LNCaP clone FGC (cell line): Measurements from ENCODE around the gene PCGF3.

Experiments
- DNase-seq: peaks from one replicate; pipeline ENCODE4 v3.0.0-alpha.2; 2011; ENCODE audit warnings: low read depth
- H3K4me3 ChIP-seq: 2 replicates; pipeline ENCODE4 v1.5.1; 2011; ENCODE audit warnings: mild to moderate bottlenecking, low read depth, low read length, control low read depth
- CTCF ChIP-seq: IDR thresholded peaks from 2 replicates; pipeline ENCODE4 v1.5.1; 2012; ENCODE audit warnings: mild to moderate bottlenecking; ENCODE audit not compliant: control insufficient read depth, insufficient read depth; ENCODE audit errors: extremely low read depth

Gene PCGF3

GRCh38 chr4:743463-744211 lies 38.0 kb downstream of the PCGF3 start:
- no peak overlapping the region for H3K4me3 ChIP-seq
- no peak for TF ChIP-seq CTCF
- no peak for DNase-seq

GRCh38 chr4:744212-744841 lies 38.7 kb downstream of the PCGF3 start:
- TF ChIP-seq CTCF, result no peak
- no peak for DNase-seq
- H3K4me3 ChIP-seq, result no peak overlapping the region

GRCh38 chr4:747546-748170 lies 42.0 kb downstream of the PCGF3 start:
- DNase-seq, result no peak
- H3K4me3 ChIP-seq, result no peak overlapping the region
- no peak for TF ChIP-seq CTCF

- no peak overlapping the region for H3K4me3 ChIP-seq
- DNase-seq, result no peak
- TF ChIP-seq CTCF, result no peak
Measured at GRCh38 chr4:748461-748860, 42.8 kb downstream of the PCGF3 start.

GRCh38 chr4:749698-750666 lies 44.4 kb downstream of the PCGF3 start:
- no peak for TF ChIP-seq CTCF

GRCh38 chr4:751676-752075 lies 46.0 kb downstream of the PCGF3 start:
- no peak overlapping the region for H3K4me3 ChIP-seq
- no peak for DNase-seq
- TF ChIP-seq CTCF, result no peak

More at GRCh38 chr4:749698-750666, 44.4 kb downstream of the PCGF3 start:
- DNase-seq, result no peak
- no peak overlapping the region for H3K4me3 ChIP-seq
